GM12892 (cell line): ENCODE results near the gene SYK.

Source experiments
- POLR2A ChIP-seq: IDR thresholded peaks from 2 replicates; pipeline ENCODE4 v1.6.1; 2011; ENCODE audit warnings: low read depth, low read length, control low read depth
- POLR2AphosphoS5 ChIP-seq: IDR thresholded peaks from 2 replicates; pipeline ENCODE4 v1.6.1; 2011; ENCODE audit warnings: low read depth, low read length, control low read depth

- no peak for TF ChIP-seq POLR2A
- no peak for TF ChIP-seq POLR2AphosphoS5
These were observed 102.3 kb downstream of the SYK start for GRCh38 chr9:90903766-90904424.
